HG03159 (cell line): ENCODE data around the gene ZC2HC1C.

Experiments
- ATAC-seq: cut with Tn5 transposase; IDR thresholded peaks from one replicate; pipeline ENCODE4 v1.9.1; 2021; ENCODE audit warnings: mild to moderate bottlenecking, moderate library complexity; ENCODE audit not compliant: unreplicated experiment

Gene ZC2HC1C, protein sequence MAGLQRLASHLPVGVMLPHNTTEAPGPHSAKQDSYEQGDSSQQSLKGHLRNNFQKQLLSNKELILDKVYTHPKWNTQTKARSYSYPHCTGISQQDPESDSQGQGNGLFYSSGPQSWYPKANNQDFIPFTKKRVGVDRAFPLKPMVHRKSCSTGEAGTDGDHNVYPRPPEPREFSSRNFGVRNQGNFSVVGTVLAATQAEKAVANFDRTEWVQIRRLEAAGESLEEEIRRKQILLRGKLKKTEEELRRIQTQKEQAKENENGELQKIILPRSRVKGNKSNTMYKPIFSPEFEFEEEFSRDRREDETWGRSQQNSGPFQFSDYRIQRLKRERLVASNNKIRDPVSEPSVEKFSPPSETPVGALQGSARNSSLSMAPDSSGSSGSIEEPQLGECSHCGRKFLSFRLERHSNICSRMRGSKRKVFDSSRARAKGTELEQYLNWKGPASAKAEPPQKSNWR

DNA sequence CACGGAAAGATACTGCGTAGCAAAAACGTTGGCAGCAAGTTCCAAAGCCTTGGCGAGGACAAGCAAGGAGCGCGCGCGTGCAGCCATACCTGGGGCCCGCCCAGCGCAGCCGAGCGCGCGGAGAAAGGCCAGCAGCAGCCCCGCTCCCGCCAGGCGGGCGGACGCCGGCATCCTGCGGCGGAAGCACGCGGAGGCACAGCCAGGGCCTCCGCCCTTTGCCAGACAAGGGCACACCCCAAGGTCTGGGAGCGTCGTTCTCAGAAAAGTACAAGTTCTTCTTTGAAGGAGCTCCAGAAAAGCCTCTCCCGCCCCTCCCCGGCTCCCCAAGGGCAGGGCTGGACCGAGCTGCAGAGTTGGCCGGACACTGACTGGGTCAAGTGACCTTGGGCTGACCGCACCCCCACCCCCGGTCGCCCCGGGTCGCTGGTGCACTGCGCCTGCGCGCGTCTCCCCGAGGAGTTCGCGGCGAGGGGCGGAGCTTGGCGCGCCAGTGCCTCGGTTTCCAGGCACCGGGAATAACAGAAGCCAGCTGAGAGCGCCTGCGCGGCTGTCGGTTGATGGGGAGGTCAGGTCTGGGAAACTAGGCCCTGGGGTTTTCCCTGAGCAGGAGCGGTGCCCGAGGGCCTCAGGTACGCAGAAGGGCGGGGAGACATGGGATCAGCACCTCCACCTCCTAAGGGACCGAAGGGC lies at the start of gene ZC2HC1C:
Gene ZC2HC1C, plus strand, starts transcription at position 521 of the 690 bp plus-strand sequence. CDS start 933 bp downstream, outside the sequence.
- ATAC-seq, result peak; percentile 69

DNA sequence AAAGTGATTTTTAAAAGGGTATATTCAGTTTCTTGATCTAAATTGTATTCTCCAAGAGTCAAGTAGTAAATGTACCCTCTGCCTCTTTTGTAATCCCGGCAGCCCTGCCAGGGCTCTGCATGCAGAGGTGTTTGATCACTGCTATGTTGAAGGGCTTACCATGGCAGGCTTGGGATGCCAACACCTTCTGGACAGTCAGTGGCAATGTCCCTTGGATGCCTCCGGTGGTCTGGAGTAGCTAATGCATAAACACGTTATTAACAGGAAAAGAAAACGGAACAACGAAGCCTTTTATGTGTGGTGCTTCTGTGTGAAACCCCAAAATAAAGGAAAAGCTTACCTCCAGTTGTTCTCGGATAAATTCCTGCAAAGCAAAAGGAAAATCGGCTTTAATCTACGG lies 46.8 kb upstream of the ZC2HC1C start:
- ATAC-seq, result no peak

DNA sequence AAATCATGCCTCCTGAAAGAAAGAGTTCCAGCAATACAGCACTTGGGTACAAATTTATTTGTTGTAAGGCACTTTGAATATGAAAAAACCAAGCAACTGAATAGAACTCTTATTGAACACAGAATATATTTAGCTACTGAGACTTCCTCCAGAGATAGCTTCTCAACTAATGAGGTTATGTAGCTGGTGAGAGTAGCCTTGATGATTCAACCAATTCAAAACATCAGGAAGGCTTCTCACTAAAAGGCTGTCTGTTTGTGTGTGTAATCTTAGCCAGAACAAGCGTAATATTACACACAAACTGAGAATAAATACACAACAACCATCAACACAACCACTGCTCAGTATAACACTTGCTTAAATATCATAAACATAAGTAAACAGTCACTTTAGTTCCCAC lies 46.3 kb upstream of the ZC2HC1C start:
- ATAC-seq, result no peak

DNA sequence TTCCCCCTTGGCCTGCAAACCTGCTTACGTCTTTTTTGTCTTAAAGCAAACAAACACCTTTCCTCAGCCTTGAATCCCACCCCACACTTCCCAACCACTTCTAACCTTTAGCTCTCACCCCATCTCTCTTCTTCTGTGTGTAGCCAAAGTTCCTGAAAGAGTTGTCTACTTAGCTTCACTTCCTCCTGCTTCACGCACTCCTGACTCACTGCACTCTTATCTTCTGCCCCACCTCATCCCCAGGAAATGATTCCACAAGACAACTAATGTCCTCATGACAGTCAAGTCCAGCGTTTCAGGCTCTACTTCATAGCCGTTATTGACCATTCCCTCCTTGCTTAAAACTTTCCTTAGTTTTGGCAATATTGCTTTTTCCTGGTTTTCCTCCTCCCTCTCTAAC lies 44.4 kb upstream of the ZC2HC1C start:
- ATAC-seq, result no peak

DNA sequence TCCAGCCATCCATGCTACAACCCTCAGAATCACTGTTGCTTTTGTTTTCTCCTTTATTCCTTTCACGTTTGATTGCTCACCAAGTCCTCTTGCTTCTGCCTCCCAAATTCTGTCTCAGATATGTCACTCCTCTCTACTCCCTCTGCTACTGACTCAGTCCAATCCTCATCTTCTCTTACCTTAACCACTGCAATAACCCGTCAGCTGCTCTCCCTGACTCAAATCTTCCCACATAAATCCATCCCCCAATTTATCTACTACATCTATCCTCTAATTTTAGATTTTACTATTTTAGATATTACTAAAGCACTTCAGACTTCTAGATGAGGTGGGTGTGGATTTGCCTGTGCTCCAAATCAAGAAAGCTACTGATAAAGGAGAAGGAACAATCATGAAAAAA lies 43.6 kb upstream of the ZC2HC1C start:
- no peak for ATAC-seq

DNA sequence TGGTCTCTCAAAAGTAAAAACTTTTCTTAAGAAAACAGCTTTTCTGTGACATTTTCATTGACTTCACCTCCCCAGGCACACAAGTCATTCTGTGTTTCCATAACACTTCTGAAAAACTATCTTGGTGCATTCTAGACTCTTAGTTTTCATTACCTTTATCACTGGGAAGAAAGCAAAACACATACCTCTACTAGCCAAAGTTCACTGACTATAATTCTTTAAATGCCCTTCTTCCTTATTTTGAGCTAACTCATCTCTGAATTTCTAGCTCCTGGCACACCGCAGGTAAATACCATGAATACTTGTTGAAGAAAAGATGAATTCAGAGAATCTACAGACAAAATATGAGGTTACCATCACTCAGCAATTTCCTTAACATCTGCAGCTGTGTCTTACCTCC lies 39.3 kb upstream of the ZC2HC1C start:
- ATAC-seq, result no peak

DNA sequence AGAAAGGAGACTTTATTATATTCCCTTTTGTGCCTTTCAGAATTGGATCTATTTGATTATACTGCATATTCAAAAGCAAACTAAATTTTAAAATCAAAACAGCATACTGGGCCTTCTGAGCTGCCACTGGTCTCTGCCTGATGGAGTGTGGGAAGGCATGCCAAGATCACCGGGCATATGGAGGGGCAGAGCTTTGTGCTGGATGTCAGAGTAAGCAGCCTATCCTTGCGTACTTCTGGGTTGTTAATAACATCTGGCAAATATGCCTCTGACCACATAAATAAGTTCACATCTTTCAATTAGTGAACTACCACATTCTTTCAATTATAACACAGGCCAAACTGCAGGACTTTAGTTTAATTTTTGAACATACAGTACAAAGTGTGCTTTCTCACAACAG lies 36.5 kb upstream of the ZC2HC1C start:
- no peak for ATAC-seq

DNA sequence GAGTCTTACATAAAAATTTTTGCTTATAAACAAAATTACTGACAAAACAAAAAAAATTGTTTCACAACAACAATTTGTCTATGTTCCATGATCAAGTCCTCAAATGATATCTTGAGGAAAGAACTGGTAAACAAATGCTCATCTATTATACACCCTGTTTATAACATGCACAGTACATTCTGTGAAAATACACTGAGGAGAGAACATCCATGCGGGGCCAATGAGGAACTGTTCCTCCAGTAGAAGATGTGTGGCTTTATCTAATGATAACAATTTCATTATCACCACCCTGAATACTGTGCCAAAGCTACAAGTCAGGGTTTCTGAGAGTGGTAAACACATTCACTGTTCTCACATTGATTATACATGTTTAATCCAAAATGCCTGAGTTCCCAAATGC lies 28.9 kb upstream of the ZC2HC1C start:
- ATAC-seq, result no peak

DNA sequence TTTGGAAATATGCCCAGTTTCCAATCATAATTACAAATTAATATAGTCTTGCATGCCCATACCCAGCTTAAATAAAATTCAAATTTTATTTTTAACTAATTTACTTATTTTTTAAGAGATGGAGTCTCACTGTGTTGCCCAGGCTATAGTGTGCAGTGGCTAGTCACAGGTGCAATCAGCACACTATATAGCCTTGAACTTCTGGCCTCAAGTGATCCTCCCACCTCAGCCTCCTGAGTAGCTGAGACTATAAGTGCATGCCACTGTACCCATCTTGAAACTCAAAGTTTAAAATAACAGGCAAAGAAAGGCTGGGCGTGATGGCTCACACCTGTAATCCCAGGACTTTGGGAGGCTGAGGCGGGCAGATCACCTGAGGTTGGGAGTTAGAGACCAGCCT lies 28.5 kb upstream of the ZC2HC1C start:
- no peak for ATAC-seq

DNA sequence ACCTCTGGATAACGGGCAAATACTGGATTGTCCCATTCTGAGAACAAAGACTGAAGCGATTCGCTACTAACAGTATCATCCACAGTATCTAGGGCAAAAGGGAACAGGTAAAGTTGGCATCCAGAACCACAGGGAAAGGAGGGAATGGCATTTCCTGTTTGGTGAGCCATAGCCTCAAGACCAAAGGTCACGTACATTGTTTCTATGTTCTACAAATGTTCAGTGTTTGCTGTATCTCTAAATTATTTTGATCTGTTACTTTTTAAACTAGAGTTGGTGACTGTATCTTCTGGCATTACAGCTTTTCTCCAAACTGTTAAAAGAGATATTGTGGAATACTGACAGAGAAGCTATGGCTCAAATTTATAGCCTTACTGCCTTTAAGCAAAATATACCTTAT lies 27.8 kb upstream of the ZC2HC1C start:
- ATAC-seq, result no peak

DNA sequence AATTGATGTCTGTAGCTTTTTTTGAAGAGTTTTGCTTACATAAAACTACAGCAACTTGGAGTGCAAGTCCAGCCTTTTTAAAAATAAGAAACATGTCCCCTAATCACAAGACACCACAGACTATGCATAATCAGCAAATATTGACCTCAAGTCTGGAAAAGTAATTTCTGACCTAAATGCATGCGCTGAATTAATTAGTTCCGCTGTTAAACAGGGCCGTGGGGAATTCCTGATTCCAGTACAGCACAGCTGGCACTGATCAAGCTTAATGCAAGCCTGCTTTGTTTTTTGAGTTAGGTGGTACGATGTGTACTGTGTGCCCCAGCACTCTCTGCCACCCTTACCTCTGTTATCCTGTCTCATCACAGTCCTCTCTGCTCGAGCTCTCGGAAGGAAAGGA lies 27.4 kb upstream of the ZC2HC1C start:
- no peak for ATAC-seq

DNA sequence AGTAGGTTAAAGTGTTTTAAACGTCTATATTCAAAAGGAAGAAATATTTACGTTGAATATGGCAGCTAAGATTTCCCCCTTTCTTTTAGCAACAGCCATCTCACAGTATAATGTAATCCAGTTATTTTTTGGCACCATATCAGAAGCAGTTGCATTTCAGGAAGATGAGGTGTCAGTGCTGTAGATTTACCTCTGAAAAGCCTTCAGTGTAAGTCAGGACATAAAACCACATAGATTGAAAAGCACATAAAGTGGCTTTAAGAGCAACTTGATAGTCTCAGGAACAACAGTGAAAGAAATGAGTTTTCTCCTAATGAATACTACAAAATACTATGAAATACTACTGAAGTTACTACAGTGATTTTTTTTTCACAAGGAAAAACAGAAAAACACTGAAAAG lies 25.1 kb upstream of the ZC2HC1C start:
- no peak for ATAC-seq

DNA sequence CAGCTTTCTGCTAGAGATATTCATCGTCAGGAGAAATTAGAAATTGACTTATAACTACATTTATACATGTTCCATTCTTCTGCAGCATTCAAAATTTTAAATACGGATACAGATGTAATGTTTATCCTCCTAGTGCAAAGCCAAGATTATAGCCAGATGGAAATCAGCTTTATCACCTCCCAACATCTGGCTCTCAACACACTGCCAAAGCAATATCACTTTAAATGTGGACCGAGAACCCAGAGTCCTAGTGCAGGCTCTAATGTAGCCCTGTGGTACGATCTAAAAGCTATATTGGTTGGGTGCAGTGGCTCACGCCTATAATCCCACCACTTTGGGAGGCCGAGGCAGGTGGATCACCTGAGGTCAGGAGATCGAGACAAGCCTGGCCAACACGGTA lies 24.7 kb upstream of the ZC2HC1C start:
- ATAC-seq, result no peak

DNA sequence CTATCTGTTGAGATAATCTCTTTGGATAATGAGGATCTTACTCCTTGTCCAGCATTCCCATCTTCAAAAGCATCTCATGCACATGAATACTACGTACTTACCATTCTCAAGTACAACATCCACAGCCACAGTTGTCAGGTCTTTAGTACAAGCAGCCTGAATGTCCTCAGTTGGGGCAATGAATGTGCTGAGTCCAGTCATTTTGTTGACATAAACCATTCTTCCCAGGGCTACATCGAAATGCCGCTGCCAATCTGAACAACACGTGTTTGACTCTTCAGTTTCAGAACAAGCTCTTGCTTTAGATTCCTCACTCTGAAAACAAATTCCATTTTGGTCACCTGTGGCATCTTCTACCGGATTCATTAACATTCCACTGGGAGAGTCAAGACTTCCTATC lies 23.2 kb upstream of the ZC2HC1C start:
- ATAC-seq, result no peak

DNA sequence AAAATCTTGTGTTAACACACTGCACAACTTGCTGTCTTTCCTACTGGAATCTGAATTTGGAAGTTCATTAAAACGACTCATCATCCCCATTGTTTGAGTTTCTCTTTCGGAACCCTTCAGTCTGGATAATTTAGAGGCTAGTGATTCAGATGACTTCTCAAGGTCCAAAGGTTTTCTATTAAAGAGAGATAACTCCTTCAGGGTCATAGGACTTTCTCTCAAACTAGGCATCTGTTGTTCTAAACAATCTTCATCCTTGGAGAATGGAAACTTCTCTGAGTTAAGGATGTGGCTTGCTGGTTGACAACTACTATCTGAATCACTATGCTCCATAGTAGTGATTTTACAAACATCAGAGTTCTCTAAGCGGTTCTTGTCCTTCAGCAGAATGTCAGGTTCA lies 22.5 kb upstream of the ZC2HC1C start:
- no peak for ATAC-seq

DNA sequence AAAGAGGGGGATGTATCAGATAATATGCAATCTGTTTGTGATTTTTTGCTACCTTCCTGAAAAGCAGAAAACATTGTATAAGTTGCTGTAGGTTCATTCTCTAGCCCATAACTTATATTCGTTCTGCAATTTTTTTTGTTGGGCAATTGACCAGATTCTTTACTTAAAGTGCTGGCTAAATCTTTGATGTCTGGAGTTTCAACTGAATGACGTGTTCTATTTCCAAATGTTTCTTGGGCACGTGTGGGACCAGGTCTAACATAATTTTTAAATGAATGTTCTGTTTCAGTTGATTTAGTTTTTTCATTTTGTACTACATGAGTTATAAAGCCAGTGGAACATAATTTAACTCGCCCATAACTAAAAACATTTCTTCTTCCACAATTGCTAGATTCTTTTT lies 21.9 kb upstream of the ZC2HC1C start:
- ATAC-seq, result no peak

DNA sequence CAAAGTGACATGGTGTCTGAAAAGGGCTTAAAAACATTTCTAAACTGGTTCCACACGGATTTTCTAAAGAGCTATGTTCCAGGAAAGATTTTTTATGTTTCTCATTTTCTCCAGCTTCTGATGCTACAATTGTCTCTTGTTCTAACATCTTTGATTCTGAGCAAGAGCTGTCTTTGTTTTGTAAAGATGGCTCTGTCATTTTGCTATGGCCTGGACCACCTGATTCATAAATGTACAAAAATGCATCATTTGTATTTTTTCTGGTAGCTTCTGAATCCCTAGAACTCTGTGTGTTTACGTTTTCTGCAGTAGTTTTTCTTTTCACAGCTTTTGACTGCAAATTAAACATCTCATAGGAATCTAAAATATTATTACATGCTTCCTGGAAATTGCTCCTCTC lies 21.3 kb upstream of the ZC2HC1C start:
- no peak for ATAC-seq

DNA sequence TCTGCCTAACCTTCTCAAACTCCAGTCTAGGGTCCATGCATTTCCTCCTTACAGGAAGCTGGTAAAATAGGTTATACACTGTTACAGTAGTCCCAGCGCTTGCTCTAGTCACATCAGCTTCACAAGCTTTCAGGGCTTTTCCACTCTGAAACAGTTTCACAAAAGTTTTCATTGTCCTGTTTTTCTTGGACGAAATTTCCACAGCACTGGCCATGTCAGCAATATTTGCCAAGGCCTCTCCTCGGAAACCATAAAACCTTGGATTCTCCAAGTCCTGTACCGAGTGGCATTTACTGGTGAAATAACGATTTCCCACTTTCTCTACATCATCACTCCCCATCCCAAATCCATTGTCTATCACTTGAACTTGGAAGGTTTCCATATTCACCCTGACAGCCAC lies 20.3 kb upstream of the ZC2HC1C start:
- no peak for ATAC-seq

DNA sequence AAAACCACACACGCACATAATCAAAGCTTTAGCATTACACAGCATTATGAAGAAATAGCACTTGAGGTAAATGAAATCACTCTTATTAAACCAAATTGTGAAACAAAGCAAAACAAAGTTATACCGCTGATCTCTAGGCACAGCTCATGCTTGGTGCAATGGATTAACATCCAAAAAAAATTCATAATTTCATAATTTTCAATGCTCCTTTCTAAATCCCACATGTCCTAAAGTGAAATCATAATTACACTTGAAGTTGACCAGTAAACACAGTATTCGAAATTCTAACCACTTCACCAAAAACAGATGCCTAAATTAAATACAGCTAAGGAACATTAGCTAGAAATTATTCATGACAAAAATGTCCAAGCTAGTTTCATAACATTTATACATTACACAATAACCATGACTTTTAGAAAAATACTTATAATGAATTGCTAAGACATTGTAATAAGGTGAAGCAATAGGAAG lies 19.7 kb upstream of the ZC2HC1C start:
- ATAC-seq, result no peak

DNA sequence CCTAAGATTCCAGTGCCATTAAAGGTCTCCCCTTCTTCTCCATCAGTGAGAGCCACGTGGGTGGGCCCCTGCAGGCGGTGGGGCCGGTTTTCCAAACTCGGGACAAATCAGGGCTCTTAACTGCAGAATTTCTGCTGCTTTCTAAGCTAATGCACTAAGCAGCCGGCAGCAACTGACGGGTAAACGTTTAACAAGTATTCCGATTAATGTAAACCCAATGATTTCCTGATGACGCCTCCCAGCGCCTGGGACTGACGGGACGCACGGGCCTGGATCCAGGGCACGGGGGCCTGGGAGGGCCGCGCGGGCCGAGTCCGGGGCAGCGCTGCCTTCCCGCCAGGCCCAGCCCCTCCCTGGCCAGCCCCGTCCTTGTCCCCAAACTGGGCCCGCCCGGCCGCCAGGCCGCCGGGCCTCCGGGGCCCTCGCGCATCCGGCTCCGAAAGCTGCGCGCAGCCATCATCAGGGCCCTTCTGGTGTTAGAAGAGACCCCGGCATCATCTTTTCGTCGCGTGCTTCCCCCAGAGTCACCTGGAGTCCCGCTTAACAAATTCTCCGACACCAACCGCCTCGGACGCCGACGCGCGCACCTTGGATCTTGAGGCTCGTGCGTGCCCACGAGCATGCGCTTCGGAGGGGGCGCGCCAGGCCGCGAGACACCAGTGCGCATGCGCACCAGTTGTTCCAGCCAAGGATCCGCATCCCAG lies 18.4 kb upstream of the ZC2HC1C start, which contains the start of gene MLH3:
Gene MLH3, minus strand, starts transcription at position 616 of the 704 bp plus-strand sequence. CDS start 1,812 bp downstream, outside the sequence.
- ATAC-seq, result peak; percentile 66

DNA sequence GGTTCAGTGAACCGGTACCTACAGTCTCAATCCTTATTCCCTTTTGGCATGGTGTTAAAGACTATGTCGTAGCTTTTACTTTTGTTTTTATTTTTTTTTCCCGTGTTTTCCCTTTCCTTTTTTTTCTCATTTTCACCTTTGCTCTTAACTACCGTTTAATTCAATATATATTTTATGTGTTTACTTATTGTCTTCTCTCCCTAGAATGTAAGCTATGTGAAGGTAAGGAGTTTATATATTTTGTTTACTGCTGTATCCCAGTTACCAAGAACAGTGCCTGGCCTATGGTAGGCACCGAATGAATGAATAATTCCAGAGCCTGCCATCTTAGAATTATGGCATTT lies 17.9 kb upstream of the ZC2HC1C start:
- peak; percentile 21 for ATAC-seq
